GM23248 (cell line): ENCODE measurements around the gene NOTCH1. TPM values are rescaled to one million over a fixed set of nuclear protein-coding genes. Genes with fewer than 3 reads are reported as not detected.

Experiments used
- DNase-seq: peaks from one replicate; pipeline ENCODE4 v3.0.0-alpha.2; 2015
- H2AFZ ChIP-seq: fragments of 200-600 bp; sonication (generic); 2 replicates; pipeline ENCODE4 v1.6.1; 2016; ENCODE audit warnings: antibody characterized with exemption
- H3F3A ChIP-seq: fragments of 200-600 bp; sonication (generic); 2 replicates; pipeline ENCODE4 v1.6.1; 2016; ENCODE audit warnings: mild to moderate bottlenecking, antibody characterized with exemption, mixed run types; ENCODE audit not compliant: insufficient read depth
- H3K27ac ChIP-seq: fragments of 200-600 bp; sonication (generic); 2 replicates; pipeline ENCODE4 v1.5.1; 2016; ENCODE audit warnings: mild to moderate bottlenecking
- H3K27me3 ChIP-seq: fragments of 200-600 bp; sonication (generic); replicated peaks from 2 replicates; pipeline ENCODE4 v1.6.1; 2016; ENCODE audit warnings: mild to moderate bottlenecking; ENCODE audit not compliant: insufficient read depth
- H3K36me3 ChIP-seq: fragments of 200-600 bp; sonication (generic); 2 replicates; pipeline ENCODE4 v1.6.1; 2016; ENCODE audit warnings: low read depth, mild to moderate bottlenecking
- H3K4me1 ChIP-seq: fragments of 200-600 bp; sonication (generic); 2 replicates; pipeline ENCODE4 v1.6.1; 2016; ENCODE audit warnings: mild to moderate bottlenecking; ENCODE audit not compliant: insufficient read depth
- H3K4me2 ChIP-seq: fragments of 200-600 bp; sonication (generic); one replicate; pipeline ENCODE4 v1.6.1; 2016; ENCODE audit warnings: mild to moderate bottlenecking; ENCODE audit not compliant: unreplicated experiment
- H3K4me3 ChIP-seq: fragments of 200-600 bp; sonication (generic); 2 replicates; pipeline ENCODE4 v1.5.1; 2016; ENCODE audit warnings: mild to moderate bottlenecking
- H3K79me2 ChIP-seq: fragments of 200-600 bp; sonication (generic); 2 replicates; pipeline ENCODE4 v1.6.1; 2016; ENCODE audit warnings: mild to moderate bottlenecking; ENCODE audit not compliant: insufficient read depth
- H3K9ac ChIP-seq: fragments of 200-600 bp; sonication (generic); 2 replicates; pipeline ENCODE4 v1.6.1; 2016; ENCODE audit warnings: mild to moderate bottlenecking
- H3K9me2 ChIP-seq: fragments of 200-600 bp; sonication (generic); 2 replicates; pipeline ENCODE4 v1.6.1; 2016; ENCODE audit warnings: mixed run types, mild to moderate bottlenecking, moderate library complexity; ENCODE audit not compliant: insufficient read depth
- H3K9me3 ChIP-seq: fragments of 200-600 bp; sonication (generic); one replicate; pipeline ENCODE4 v1.6.1; 2017; ENCODE audit warnings: low read depth
- H4K20me1 ChIP-seq: fragments of 200-600 bp; sonication (generic); 2 replicates; pipeline ENCODE4 v1.6.0; 2016; ENCODE audit not compliant: insufficient read depth
- EZH2 ChIP-seq: fragments of 200-600 bp; sonication (generic); IDR thresholded peaks from 2 replicates; pipeline ENCODE4 v1.6.1; 2018; ENCODE audit warnings: antibody characterized with exemption, mild to moderate bottlenecking; ENCODE audit not compliant: insufficient read depth, poor library complexity, severe bottlenecking
- EZH2phosphoT487 ChIP-seq: fragments of 200-600 bp; sonication (generic); IDR thresholded peaks from 2 replicates; pipeline ENCODE4 v1.6.1; 2018; ENCODE audit warnings: antibody characterized with exemption, moderate library complexity, mild to moderate bottlenecking, low read depth; ENCODE audit not compliant: insufficient read depth
- WGBS, 2 experiments: methylation state at CpG; one replicate each; pipeline ENCODE4 v1.1.6; 2015 to 2017; ENCODE audit warnings: low lambda C conversion rate in 2 of 2, low coverage in 1 of 2; ENCODE audit errors: missing lambda C conversion rate in 2 of 2; 5-methylcytosine and 5-hydroxymethylcytosine counted together
- in situ Hi-C: fragments of 300-500 bp; cut with MboI; formaldehyde crosslinking; loops from 2 replicates; pipeline ENCODE4 v1.15.0; 2020
- polyA plus RNA-seq: library from polyadenylated mRNA; unstranded; fragments of >200 nt; fragmentation: Nextera tagmentation; extraction: Ambion mirVana; gene quantifications from 2 replicates; pipeline ENCODE4 v1.2.1, GENCODE V29; 2016
- total RNA-seq: library from RNA; depleted of rRNA; stranded (reverse); fragments of >200 nt; shearing (Covaris generic); gene quantifications from 2 replicates; pipeline ENCODE4 v1.2.3, GENCODE V29; 2014

NOTCH1 gene
- total and polyA plus RNA-seq, 2 experiments from 2014 or later, result 1.5 to 5.7 TPM

GRCh38 chr9:136565715-136566552 lies 20.1 kb upstream of the NOTCH1 start:
- H3K9me3 ChIP-seq, result no peaks in the 10 kb centered on the region
- in situ Hi-C loops, result no loop called here
- DNase-seq, result no peak
- peaks cover 25% of the 10 kb centered on the region for H3K4me1 ChIP-seq
- WGBS, 2 experiments, result 89 to 90% methylated on average over 24 to 26 of the region's 26 CpGs
- no peaks in the 10 kb centered on the region for H3K36me3 ChIP-seq
- no peak overlapping the region for H3K4me2 ChIP-seq
- H3K27me3 ChIP-seq, result no peaks in the 10 kb centered on the region
- peaks cover 9% of the 10 kb centered on the region; the same call in 1 of the 2 replicates for H3F3A ChIP-seq
- H3K9ac ChIP-seq, result no peak overlapping the region
- no peak for TF ChIP-seq EZH2phosphoT487
- TF ChIP-seq EZH2, result no peak
- H3K4me3 ChIP-seq, result no peak overlapping the region
- no peak overlapping the region for H3K27ac ChIP-seq
- H2AFZ ChIP-seq, result no peak overlapping the region
- no peaks in the 10 kb centered on the region for H3K9me2 ChIP-seq
- no peaks in the 10 kb centered on the region for H3K79me2 ChIP-seq
- H4K20me1 ChIP-seq, result no peaks in the 10 kb centered on the region

- H3K36me3 ChIP-seq, result no peaks in the 10 kb centered on the region
- H3K4me1 ChIP-seq, result peaks cover 25% of the 10 kb centered on the region
- H3K27ac ChIP-seq, result peak overlapping the region; percentile 37; the same call in 1 of the 2 replicates
- H3F3A ChIP-seq, result peaks cover 9% of the 10 kb centered on the region; the same call in 1 of the 2 replicates
- H3K4me3 ChIP-seq, result no peak overlapping the region
- in situ Hi-C loops, result no loop called here
- DNase-seq, result peak; percentile 30
- no peaks in the 10 kb centered on the region for H4K20me1 ChIP-seq
- H2AFZ ChIP-seq, result no peak overlapping the region
- H3K9ac ChIP-seq, result 0 out of 2 replicates have a peak overlapping the region, but pooled peaks have one; percentile 26
- H3K4me2 ChIP-seq, result peak overlapping the region; percentile 39
- H3K27me3 ChIP-seq, result no peaks in the 10 kb centered on the region
- TF ChIP-seq EZH2phosphoT487, result no peak
- TF ChIP-seq EZH2, result no peak
- H3K9me3 ChIP-seq, result no peaks in the 10 kb centered on the region
- WGBS, 2 experiments, result 40 to 41% methylated on average over 28 of the region's 28 CpGs
- no peaks in the 10 kb centered on the region for H3K9me2 ChIP-seq
- H3K79me2 ChIP-seq, result no peaks in the 10 kb centered on the region
These were observed 19.4 kb upstream of the NOTCH1 start for GRCh38 chr9:136565086-136565714.

- H3K36me3 ChIP-seq, result no peaks in the 10 kb centered on the region
- H3K4me1 ChIP-seq, result peaks cover 25% of the 10 kb centered on the region
- H3F3A ChIP-seq, result peaks cover 9% of the 10 kb centered on the region; the same call in 1 of the 2 replicates
- no peaks in the 10 kb centered on the region for H3K79me2 ChIP-seq
- WGBS, 2 experiments, result 41 to 45% methylated on average over 21 of the region's 21 CpGs
- peak overlapping the region; percentile 39 for H3K4me2 ChIP-seq
- H3K9me3 ChIP-seq, result no peaks in the 10 kb centered on the region
- peak overlapping the region; percentile 26; the same call in 1 of the 2 replicates for H3K9ac ChIP-seq
- no peak for TF ChIP-seq EZH2phosphoT487
- TF ChIP-seq EZH2, result no peak
- in situ Hi-C loops, result no loop called here
- no peak overlapping the region for H2AFZ ChIP-seq
- no peaks in the 10 kb centered on the region for H3K27me3 ChIP-seq
- no peak overlapping the region for H3K4me3 ChIP-seq
- H3K27ac ChIP-seq, result peak overlapping the region; percentile 56
- no peaks in the 10 kb centered on the region for H4K20me1 ChIP-seq
- H3K9me2 ChIP-seq, result no peaks in the 10 kb centered on the region
- peak; percentile 96 for DNase-seq
These were observed 18.6 kb upstream of the NOTCH1 start for GRCh38 chr9:136564379-136564988.

- Histone ChIP-seq H3K36me3 (no peaks in the 10 kb centered on the region), H3K4me3 (no peak overlapping the region), H3K9me2 (no peaks in the 10 kb centered on the region), H3K9me3 (no peaks in the 10 kb centered on the region), H3F3A (peaks cover 13% of the 10 kb centered on the region; the same call in 1 of the 2 replicates), H3K79me2 (no peaks in the 10 kb centered on the region), H2AFZ (no peak overlapping the region), H3K27ac (no peak overlapping the region), H3K4me1 (peaks cover 25% of the 10 kb centered on the region), H3K4me2 (no peak overlapping the region), H3K9ac (no peak overlapping the region; the same call in 1 of the 2 replicates), H4K20me1 (no peaks in the 10 kb centered on the region), H3K27me3 (no peaks in the 10 kb centered on the region)
- no peak for DNase-seq
- whole genome bisulfite sequencing, 2 experiments, result 78 to 85% methylated on average over 18 to 19 of the region's 19 CpGs
- in situ Hi-C loops, result no loop called here
- TF ChIP-seq EZH2, result no peak
- no peak for TF ChIP-seq EZH2phosphoT487
These were observed 17.9 kb upstream of the NOTCH1 start for GRCh38 chr9:136563646-136564325.
